Endometrium (tissue), 2 donors: Measurements from ENCODE around the gene CDHR1.

Experiments
- FAIRE-seq: peaks from 2 replicates; lab custom pipeline; 2012; peaks lifted over from hg19 to GRCh38; lab: Jason Lieb, UNC
- donor health status: control.
- donor health status: control.

The CDHR1 gene

DNA sequence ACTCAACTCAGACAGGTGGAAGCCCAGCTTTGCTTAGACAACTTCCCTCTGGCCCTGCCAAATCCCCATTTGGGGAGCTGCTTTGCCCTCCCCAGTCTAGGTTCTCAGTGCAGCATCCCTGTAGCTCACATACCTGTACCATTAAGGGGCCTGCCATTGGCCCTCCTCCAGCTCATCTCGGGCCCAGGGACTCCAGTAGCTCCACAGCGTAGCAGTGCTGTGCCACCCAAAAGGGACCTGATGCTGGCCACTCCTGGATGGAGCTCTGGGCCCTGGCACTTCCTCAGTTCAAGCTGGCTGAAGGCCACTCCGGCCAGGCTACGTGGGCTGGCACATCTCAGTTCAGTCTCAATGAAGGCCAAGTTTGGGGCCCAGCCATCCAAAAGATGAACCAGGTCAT is 39.6 kb downstream of the CDHR1 start:
- FAIRE-seq: no peak

DNA sequence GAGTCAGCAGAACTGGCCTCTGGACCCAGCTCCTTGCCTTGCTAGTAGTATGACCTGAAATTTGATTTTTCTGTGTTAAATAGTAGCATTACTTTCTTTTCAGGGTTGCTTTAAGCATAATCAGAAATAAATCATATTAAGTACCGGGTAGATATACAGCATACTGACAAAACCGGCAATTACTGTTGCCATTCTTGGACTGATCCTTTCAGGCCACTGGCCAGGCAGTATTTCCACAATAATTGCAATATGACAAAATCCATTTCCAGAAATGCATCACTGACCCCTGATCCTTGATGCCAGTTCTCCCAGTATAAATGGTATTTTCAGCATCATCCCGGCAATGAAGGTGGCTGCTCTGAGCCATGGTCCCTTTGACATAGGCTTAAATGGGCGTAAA is 40.1 kb downstream of the CDHR1 start:
- FAIRE-seq: no peak

DNA sequence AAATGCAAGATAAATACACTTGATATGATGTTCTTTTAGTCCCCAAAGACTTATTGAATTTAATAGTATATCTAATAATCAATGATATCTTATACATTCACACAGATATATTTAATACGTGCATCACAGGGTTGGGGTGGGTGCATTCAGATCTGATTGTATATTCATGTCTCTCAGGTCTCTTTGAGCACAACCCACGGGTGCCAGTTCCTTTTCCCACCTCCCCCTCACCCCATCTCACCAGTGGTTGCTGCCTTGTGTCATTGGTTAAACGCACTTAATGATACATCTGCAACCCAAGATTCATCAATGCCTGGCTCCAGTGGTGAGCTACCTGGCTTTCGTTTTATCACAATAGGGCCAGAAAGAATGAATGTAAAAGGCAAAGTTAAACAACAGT is 40.8 kb downstream of the CDHR1 start:
- FAIRE-seq: no peak

DNA sequence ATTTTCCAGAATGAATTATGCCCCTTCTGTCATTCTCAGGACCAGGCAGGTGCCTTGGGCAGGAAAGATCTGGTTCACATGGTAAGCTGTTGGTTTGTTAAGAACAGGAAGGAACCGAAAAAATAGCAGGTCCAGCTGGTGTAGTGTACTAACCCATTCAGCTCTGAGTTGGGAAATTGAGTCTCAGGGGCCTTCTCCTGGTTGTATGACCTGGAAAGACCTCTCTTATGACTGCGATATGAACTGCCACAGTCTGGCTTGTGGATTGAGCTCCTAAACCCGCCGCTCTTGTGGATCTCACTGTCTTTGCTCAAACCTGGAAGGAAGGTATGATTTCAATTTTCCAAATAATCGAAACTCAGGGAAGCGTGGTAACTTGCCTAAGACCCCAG is 42.5 kb downstream of the CDHR1 start:
- FAIRE-seq: no peak

DNA sequence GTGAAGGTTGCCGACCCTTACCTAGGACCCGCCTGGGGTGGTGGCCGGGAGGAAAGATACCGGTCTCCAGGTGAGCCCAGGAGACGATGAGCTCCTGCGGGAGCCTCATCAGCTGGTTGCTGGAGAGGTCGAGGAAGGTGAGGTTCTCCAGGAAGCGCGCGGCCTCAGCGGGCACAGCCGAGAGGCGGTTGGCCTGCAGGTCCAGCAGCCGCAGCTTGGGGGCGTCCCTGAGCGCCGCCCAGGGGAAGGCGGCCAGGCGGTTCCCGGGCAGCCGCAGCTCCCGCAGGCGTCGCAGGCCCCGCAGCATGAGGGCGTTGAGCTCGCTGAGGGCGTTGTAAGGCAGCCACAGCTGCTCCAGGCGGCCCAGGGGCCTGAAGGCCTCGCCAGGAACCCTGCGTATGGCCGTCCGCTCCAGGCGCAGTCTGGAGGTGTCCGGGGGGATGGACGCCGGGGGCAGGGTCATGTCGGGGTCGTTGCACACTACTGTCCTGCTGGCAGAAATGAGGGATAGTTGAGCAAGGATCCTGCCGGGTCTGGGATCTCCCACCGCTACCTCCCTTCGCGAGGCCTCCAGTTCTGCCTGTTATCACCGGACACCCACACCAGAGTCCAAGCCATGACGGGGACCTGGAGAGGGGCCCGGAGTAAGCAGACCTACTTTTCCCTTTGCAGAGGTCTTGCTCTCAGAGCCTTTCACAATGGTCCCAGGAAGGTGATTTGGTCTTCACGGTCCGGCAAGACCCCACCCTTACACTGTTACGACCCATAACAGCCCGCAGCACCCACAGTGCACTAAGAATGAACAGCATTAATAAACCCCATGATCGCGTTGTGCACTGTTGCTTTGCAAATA is 43.1 kb downstream of the CDHR1 start:
- no peak for FAIRE-seq

DNA sequence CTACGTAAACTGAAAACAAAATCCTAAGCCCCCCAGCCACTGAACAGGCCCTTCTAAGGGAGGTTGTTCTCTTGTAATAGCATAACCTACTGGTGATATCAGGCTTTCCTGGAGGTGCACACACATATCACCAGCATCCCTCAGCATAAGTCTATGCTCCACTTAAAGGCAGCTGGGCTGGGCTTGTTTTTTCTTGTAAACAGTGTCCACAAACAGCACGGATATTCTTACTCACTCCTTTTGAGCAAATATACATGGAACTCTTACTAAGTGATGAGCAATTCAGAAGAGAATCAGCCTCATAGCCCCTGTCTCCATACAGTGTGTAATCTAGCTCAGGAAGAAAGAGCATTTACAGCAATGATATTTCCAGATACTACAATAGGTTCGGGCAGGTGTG is 44.6 kb downstream of the CDHR1 start:
- FAIRE-seq: no peak

- FAIRE-seq: no peak
Observed at GRCh38 chr10:84241185-84241790, 47.0 kb downstream of the CDHR1 start, which contains the start of gene LRIT1. LRIT1 (minus strand) TSS chr10:84241546; CDS start chr10:84241439, 107 bp downstream.

DNA sequence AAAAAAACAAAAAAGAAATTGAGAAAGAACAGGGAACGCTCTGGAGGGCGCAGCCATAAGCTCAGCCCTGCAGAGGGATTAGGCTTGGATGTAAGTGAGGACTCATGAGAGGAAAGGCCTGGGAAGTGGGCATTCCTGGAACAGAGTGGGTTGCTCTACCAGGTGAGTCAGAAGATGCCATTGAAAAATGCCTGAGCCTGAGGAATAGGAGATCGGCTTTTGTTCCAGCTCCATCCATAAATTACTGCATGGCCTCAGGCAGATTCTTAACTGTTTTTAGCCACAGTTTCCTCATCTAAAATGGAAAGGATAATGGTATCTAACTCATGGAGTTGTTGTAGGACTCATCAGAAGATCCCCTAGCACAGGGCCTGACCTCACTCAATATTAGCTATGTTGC is 49.4 kb downstream of the CDHR1 start:
- FAIRE-seq: no peak

DNA sequence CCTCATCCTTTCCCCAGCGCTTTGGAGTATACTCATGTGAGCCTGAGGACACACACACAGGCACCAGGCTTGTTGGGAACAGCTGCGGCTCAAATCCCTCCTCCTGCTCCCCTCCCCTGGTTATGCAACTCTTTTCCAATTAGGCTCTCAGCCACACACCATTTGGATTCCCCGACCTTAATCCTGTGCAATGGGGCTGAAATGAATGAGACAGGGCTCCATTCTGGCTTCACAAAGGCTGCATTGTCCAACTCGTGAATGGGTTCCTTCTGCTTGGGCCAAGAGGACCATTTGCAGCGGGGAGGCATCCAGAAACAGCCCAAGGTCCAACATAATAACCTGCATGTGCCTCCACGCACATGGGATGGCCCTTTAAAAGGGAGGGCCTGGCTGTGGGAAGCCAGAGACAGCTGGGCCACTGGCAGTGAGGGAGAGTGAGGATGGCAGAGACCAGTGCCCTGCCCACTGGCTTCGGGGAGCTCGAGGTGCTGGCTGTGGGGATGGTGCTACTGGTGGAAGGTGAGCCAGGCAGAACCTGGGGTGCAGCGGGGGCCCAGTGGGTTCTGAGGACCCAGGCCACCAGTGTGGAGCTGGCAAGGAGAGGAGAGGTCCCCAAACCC is 50.4 kb downstream of the CDHR1 start, which contains the start of gene RGR:
RGR (plus strand) TSS at position 403 of the 620 bp plus-strand sequence; CDS start at position 441, 38 bp downstream.
- no peak for FAIRE-seq

DNA sequence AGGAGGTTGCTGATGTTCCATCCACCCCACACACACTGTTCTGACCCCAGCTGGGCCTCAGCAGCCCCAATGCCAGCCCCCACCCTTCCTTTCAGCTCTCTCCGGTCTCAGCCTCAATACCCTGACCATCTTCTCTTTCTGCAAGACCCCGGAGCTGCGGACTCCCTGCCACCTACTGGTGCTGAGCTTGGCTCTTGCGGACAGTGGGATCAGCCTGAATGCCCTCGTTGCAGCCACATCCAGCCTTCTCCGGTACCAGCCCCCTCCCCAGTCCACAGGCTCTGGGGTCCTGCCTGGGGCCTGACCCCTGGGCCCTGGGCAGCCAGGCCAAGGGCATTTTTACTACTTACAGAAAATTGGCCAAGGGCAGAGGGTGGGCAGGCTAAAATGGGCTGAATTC is 53.2 kb downstream of the CDHR1 start:
- no peak for FAIRE-seq

- no peak for FAIRE-seq
Observed at GRCh38 chr10:84248794-84249193, 54.5 kb downstream of the CDHR1 start.

DNA sequence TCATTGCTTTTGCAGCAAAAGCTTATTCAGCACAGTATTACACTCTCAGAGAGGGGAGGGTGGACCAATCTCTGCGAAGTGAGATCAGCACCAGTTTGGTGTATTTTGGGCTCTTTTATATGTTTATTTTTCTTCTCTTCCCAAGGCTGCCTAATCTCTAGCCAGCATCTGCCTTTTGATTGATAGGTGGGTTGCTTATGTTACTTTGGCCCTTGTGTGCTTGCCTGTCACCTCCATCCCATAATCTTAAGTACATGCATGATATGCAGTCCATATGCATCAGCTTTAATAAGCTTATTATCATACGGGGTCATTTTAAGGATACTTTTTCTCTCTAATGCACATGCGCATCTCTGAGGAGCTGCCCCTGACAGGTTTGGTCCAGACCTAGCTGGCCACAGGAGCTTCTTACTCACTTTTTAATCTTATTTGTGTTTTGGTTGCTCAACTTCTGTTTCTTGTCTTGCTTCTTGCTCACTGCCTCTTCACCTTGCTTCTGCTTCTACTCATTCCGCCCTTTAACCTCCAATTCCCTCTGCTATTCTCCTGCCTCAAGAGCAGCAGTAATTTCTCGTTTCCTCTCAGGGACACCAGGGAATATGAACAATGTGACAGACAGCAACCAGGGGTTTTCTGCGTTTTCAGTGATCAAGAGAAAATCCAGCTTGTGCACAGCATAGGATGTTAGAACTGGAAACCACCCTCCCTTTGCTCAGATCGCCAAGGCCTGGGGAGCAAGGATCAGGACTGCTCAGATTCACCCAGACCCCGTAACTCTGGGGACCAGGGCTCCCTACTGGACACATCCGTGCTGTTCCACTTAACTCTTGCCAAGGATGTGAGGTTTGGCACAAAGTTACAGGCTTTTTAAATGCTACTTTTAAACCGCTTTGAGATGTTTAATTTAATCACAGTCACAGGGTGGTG is 60.5 kb downstream of the CDHR1 start:
- FAIRE-seq: no peak

DNA sequence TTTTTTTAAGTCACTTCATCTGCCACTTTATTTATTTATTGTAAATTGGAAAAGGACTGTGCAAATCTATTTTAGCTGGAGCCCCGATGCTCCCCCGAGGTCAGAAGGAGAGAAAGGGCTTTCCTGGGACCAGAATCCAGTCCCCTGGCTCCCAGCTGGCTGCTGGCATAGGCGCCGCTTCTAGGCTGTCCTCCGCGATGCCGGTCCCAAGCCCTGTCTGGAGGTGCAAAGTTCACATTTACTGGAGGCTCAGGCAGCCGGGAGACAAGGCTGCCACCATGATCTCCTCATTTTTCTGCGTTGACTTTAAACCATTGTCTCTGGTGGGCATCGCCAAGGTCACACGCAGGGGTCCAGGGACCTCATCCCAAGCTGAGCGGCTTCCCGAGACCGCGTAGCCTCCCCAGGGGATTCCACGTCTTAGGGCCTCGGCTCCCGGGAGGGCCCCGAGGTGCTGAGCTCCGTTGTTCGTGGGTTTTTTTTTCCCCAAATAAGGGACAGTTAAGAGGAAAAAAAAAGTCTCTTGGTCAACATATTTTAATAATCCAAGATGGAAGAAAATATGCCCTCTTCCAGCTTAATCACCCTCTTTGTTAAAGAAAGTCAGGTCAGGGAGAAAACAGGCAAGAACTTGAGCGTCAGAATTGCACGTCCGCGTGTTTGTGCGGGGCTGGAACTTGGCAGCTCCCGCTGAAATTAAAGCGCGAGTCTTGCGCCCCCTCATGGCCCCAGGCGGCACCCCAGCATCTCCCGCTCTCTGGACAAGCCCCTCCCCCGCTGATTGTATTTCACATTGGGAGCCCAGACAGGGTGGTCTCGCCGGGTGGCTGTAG is 62.4 kb downstream of the CDHR1 start:
- no peak for FAIRE-seq

GRCh38 chr10:84257343-84258020 is 63.1 kb downstream of the CDHR1 start:
- no peak for FAIRE-seq

- FAIRE-seq: no peak
Observed at GRCh38 chr10:84258034-84258695, 63.8 kb downstream of the CDHR1 start.

DNA sequence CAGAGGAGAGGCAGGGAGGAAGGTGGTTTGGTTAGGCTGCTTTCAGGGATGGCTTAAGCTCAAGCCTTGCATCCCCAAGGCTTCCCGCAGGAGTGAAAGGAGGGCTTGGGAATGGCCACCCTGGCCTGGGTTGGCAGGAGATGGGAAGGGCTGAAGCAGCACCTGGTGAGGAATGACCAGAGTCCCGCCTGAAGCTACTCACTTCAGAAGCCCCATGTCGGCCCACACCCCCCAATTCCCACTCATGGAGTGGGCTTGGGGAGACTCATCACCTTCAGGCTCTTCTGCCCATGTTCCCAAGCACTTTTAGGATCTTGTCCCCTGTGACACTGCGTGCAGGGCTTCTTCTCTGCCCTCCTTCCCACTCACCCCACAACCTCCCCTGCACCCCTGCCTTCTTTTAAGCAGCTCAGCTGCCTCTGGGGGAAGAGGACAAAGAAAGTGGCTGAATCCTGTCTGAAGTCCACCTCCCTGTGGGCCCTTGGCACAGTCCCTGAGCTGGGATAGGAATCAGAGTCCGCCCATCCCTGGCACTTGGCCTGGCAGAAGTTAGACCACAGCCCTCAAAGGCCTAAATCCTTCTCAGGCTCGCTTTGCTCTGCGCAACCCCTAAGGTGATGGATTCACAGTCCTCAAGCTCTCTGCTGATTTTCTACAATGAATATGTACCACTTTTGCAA is 67.0 kb downstream of the CDHR1 start:
- FAIRE-seq: no peak

DNA sequence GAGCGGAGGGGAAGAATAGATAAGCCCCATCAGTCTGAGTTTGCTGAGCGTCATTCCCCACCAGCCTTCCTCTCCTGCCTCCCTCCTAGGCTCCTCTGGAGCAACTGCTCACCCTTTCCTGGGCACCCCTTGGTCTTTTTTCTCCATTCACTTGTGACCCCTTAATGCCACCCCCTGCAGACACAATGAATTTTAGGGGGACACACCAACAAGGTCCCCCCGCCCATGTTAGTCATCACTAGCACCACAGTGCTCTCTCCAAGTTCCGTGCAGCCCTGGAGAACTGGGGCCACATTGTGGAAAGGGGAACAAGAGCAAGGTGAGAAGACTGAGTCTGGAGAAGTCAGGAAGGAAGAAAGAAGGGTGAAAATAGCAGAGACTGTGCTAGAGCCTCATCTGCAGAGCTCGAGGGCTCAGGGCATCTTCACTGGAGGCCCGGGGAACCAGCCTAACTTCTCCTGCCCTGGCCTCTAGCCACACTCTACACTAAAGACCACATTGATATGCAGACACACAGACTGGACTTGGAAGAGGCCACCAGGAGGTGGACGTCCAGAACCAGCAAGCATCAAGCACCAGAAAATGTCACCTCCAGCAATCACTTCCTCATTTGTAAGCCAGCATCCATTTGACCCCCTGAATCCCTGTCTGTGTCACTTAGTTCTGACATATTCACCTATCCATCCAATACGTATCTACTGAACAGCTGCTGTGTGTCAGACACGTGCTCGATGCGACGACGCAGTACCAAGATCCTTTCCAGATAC is 68.0 kb downstream of the CDHR1 start:
- no peak for FAIRE-seq

GRCh38 chr10:84263716-84264115 is 69.4 kb downstream of the CDHR1 start:
- FAIRE-seq: no peak
